Measurements from ENCODE around the gene S100PBP. TPM values are rescaled to one million over a fixed set of nuclear protein-coding genes. Genes with fewer than 3 reads are reported as not detected.

S100PBP gene
- total RNA-seq, 2 experiments from 2014 or later: 27.9 to 34.3 TPM

DNA sequence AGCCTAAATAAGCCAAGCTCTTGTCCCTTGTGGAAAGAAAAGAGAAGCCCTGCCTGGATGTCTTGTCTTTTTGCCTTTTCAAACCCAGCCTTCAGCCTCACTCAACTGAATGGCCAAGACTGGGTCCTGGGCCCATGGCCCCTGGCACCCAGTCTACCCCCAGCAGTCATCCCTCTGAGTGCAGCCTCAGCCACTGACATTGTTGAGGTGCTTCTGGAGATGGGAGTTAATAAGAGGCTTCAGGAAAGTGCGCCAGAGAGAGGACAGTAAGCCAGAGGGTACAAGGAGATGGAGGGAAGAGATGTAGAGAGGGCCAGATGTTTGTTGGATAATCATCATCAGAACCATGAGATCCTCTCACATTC lies 46.4 kb downstream of the S100PBP start:
- no peaks in the 10 kb centered on the region for H3K9me3 Mint-ChIP-seq (ENCODE audit: low read depth)
- no peak for DNase-seq
- H3K27ac Mint-ChIP-seq: no peak overlapping the region
- ChIA-PET CTCF (interaction anchor here (1.2 to 1.6 kb wide), 2 partner anchors 12 to 14 kb away, joined by 4 to 5 read pairs; no protein-coding TSS in a partner anchor), POLR2A (no interaction called here)
- H3K27me3 Mint-ChIP-seq: no peaks in the 10 kb centered on the region
- ATAC-seq: no peak
- no peaks in the 10 kb centered on the region for H3K4me1 Mint-ChIP-seq
- H3K36me3 Mint-ChIP-seq (ENCODE audit: low read depth): peaks cover 9% of the 10 kb centered on the region
- intact Hi-C loops (cut with DNase I, micrococcal nuclease): no loop called here
- H3K4me3 Mint-ChIP-seq: no peak overlapping the region

DNA sequence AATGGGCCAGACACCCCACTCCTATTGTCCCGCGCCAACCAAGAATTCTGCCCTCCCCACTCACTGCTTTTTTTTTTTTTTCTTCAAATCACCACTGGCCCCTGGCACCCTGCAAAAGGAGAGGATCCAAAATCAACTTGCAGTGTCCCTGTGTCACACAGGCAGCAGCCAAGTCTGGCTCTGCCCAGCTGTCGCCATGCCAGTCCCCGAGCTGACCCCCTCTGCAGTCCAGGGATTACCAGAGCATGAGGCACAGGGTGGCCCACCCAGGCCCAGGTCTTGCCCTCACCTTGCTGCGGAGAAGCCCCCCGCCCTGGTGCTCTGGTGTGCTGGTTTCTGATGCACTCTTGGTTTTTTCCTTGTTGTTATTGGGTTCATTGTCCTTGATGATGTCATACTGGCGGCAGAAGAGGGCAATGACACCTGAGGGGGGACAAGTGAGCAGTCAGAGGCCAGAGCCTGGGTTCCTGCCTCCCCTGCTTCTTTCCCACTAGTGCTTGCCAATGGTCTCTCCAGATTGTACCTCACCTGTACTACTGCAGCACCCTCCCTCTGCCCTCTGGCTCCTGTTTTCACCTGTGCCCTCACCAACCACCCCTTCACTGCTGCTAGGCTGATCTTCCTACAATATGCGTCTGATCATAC lies 47.0 kb downstream of the S100PBP start:
- H3K4me1 Mint-ChIP-seq: no peaks in the 10 kb centered on the region
- H3K4me3 Mint-ChIP-seq: no peak overlapping the region
- ATAC-seq (no peak), DNase-seq (no peak)
- intact Hi-C loops (cut with DNase I, micrococcal nuclease): no loop called here
- peaks cover 9% of the 10 kb centered on the region for H3K36me3 Mint-ChIP-seq (ENCODE audit: low read depth)
- peaks cover 4% of the 10 kb centered on the region for H3K27me3 Mint-ChIP-seq
- ChIA-PET CTCF (interaction anchor here (1.2 to 1.6 kb wide), 2 partner anchors 11 to 15 kb away, joined by 4 to 5 read pairs; no protein-coding TSS in a partner anchor), POLR2A (no interaction called here)
- H3K9me3 Mint-ChIP-seq (ENCODE audit: low read depth): no peaks in the 10 kb centered on the region
- H3K27ac Mint-ChIP-seq: no peak overlapping the region

DNA sequence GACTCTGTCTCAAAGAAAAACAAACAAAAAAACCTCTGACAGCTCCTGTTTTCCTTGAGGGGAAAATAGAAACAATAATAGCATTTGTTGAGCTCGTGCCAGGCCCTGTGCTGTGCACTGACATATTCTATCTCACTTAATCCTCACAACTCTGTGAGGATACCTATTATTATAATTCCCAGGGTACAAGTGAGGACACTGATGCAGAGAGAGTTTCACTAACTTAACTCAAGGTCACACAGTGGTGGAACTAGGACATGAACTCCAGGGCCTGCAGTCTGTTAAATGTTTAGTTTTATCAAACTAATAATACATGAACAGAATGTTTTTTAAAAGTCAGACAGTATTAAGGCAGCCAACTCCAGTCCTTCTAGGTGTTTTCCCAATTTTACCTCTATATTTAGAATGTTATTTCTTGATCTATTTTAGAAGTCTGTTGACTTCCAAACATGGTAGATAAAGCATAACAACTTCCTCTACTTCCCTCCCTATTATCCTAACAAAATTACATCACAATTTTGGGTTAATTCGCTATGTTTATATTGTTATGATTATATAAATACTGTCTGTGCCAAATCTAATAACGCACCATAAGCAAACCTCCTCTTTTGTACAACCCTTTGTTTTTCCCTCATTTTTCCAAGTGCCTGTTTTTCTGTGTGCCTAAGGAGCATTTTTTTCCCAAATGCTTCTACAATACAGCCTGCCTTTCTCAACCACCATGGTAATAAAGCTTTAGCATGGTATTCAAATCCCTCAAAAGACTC lies 48.4 kb downstream of the S100PBP start:
- ChIA-PET CTCF (interaction anchor here (0.6 to 1.3 kb wide), 4 partner anchors 27 to 490 kb away, joined by 3 to 4 read pairs (median 4); no protein-coding TSS in a partner anchor), POLR2A (no interaction called here)
- Mint-ChIP-seq H3K4me1 (no peaks in the 10 kb centered on the region), H3K36me3 (ENCODE audit: low read depth) (peaks cover 7% of the 10 kb centered on the region), H3K4me3 (no peak overlapping the region), H3K27ac (no peak overlapping the region), H3K9me3 (ENCODE audit: low read depth) (no peaks in the 10 kb centered on the region), H3K27me3 (peaks cover 11% of the 10 kb centered on the region)
- DNase-seq (no peak), ATAC-seq (no peak)
- intact Hi-C loops (cut with DNase I, micrococcal nuclease): no loop called here

DNA sequence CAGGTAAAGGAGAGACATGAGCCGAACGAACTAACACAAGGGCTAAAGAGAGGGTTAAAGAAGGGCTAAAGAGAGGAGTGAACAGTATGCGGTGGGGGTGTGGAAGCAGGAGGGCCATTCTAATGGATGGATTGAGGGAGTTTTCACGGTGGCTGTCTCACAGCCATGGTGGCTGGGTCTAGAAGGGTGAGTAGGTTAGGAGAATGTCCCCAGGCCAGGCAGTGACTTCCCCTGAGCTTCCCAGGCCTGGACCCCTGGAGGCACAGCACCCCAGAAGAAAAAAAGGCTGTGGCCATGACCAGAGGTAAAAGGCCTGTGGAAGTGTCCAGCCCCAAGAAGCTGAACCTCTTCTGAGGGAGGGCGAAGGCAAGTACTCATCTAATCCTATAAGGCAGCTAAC lies 49.7 kb downstream of the S100PBP start:
- CTCF ChIA-PET: interaction anchor here (0.8 to 1.3 kb wide), 2 partner anchors 93 to 347 kb away, joined by 3 read pairs; no protein-coding TSS in a partner anchor
- Mint-ChIP-seq H3K27ac (no peak overlapping the region), H3K36me3 (ENCODE audit: low read depth) (peaks cover 3% of the 10 kb centered on the region), H3K4me3 (no peak overlapping the region), H3K27me3 (peaks cover 23% of the 10 kb centered on the region), H3K4me1 (no peaks in the 10 kb centered on the region), H3K9me3 (ENCODE audit: low read depth) (no peaks in the 10 kb centered on the region)
- ATAC-seq: no peak
- POLR2A ChIA-PET: no interaction called here
- intact Hi-C loops (cut with DNase I, micrococcal nuclease): no loop called here
- DNase-seq: no peak

DNA sequence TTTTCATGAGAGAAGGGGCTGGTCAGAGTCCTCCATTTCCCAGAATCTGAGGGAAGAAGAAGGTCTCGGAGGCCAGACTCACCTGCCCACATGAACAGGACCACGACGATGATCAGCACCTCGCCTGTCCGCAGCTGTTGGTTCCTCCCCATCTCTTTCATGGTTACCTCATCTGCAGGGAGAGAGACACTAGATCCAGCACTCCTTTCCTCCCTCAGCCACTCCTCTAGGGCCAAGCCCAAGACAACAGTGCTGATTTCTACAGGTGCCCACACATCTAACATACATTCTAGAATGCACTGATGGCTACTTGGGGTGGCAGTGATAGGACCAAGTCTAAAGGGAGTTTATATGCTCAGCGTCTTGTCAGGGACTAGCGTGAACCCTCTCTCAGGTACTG lies 50.2 kb downstream of the S100PBP start:
- intact Hi-C loops (cut with DNase I, micrococcal nuclease): no loop called here
- peaks cover 24% of the 10 kb centered on the region for H3K27me3 Mint-ChIP-seq

DNA sequence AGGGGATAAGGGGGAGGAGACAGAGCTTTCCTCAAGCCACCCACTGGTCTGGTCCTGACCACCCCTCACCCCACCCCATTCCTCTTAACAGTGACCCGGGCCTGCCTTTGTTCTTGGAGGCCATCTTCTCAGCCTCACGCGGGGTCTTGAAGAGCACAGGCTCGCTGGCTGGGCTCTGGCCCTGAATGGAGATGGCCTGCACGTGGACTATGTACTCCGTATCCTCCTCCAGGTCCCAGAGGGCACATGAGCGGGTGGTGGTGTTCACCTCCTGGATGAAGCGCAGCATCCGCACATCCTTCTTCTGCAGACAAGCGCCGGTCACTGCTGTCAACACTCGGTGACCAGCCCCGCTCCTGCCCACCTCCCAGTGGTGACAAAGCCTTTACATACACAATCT lies 50.6 kb downstream of the S100PBP start:
- intact Hi-C loops (cut with DNase I, micrococcal nuclease): no loop called here
- POLR2A ChIA-PET: no interaction called here
- ATAC-seq (no peak), DNase-seq (no peak)
- no peak overlapping the region for H3K4me3 Mint-ChIP-seq
- CTCF ChIA-PET: no interaction called here
- H3K4me1 Mint-ChIP-seq: no peaks in the 10 kb centered on the region
- no peak overlapping the region for H3K27ac Mint-ChIP-seq
- no peaks in the 10 kb centered on the region for H3K36me3 Mint-ChIP-seq (ENCODE audit: low read depth)
- H3K9me3 Mint-ChIP-seq (ENCODE audit: low read depth): no peaks in the 10 kb centered on the region
- peaks cover 26% of the 10 kb centered on the region for H3K27me3 Mint-ChIP-seq

More for the DNA sequence above, 50.2 kb downstream of the S100PBP start:
- ATAC-seq (no peak), DNase-seq (no peak)
- Mint-ChIP-seq H3K27ac (no peak overlapping the region), H3K4me1 (no peaks in the 10 kb centered on the region), H3K36me3 (ENCODE audit: low read depth) (no peaks in the 10 kb centered on the region), H3K4me3 (no peak overlapping the region), H3K9me3 (ENCODE audit: low read depth) (no peaks in the 10 kb centered on the region)
- POLR2A ChIA-PET: no interaction called here
- CTCF ChIA-PET: no interaction called here

DNA sequence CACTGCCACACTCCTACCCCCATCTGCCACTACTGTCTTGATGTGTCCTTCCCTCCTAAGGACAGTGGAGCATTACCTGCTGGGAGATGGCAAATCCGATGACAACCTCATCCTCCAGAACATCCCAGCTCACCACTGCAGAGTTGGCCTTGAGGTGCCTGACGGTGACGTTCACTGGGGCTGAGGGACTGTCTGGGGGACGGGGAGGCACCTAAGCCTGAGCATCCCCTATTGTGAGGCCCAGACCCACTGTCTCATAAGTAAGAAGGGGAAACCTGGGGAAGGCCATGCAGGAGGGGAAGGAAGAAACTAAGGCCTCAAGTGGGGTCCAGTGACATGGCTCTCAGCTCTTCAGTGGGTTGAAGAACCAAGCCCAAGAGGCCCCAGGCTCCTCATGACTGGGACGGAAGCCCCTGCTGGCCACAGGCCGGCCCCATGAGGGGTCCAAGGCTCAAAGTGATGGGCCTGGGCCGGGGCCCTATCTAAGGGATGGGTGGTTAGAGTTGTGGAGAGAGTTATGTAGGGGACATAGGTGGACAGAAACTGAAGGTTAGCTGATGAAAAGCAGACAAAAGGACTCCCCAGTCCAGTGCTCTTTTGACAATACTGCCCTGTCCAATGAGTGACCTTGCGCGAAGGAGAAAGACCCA lies 51.5 kb downstream of the S100PBP start:
- ChIA-PET POLR2A (no interaction called here), CTCF (interaction anchor here (1.0 kb wide), 1 partner anchor 96 kb away, joined by 4 read pairs; no protein-coding TSS in a partner anchor)

DNA sequence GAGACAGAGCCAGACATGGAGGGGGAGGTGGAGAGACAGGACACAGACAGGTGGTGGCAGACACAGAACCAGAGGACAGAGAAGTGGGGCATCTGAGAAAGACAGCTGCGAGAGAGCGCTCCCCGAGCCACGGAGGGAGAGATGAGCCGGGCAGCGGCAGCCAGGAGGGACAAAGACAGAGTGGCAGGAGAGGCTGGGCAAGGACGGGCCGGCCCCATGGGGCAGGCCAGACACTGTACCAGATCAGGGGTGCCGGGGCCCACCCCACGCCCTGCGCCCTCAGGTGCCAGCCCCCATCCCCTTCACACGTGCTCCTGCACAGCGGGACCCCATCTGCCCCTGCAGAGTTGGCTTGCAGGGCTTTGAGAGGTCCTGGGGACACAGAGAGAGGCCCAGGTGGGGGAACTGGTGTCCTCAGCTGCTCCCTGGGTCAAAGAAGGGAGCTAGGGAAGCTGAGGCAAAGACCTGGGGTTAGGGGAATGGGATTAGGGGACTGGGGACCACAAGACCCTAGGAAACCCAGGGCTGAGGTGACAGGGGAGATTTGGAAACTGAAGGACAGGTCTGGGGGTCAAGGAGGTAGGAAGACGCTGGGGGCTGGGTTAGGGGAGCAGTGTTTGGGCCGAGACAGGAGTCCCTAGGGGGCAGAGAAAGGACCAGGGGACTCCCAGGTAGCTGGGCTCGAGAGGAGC lies 52.6 kb downstream of the S100PBP start:
- H3K27ac Mint-ChIP-seq: no peak overlapping the region
- H3K4me1 Mint-ChIP-seq: no peaks in the 10 kb centered on the region
- intact Hi-C loops (cut with DNase I, micrococcal nuclease): loop anchor here in 1 of 2 experiments (5.0 kb wide), 1 partner anchor 98 kb away; no protein-coding TSS in a partner anchor
- no peak for DNase-seq
- no peaks in the 10 kb centered on the region for H3K36me3 Mint-ChIP-seq (ENCODE audit: low read depth)
- H3K4me3 Mint-ChIP-seq: no peak overlapping the region
- H3K27me3 Mint-ChIP-seq: peaks cover 36% of the 10 kb centered on the region
- ChIA-PET POLR2A (no interaction called here), CTCF (interaction anchor here (0.9 kb wide), 1 partner anchor 157 kb away, joined by 3 read pairs; no protein-coding TSS in a partner anchor)
- ATAC-seq: no peak
- no peaks in the 10 kb centered on the region for H3K9me3 Mint-ChIP-seq (ENCODE audit: low read depth)

More for the DNA sequence above, 51.5 kb downstream of the S100PBP start:
- Mint-ChIP-seq H3K4me3 (no peak overlapping the region), H3K27me3 (peaks cover 28% of the 10 kb centered on the region), H3K9me3 (ENCODE audit: low read depth) (no peaks in the 10 kb centered on the region), H3K27ac (no peak overlapping the region), H3K36me3 (ENCODE audit: low read depth) (no peaks in the 10 kb centered on the region), H3K4me1 (no peaks in the 10 kb centered on the region)
- ATAC-seq: no peak
- intact Hi-C loops (cut with DNase I, micrococcal nuclease): no loop called here
- DNase-seq: no peak

DNA sequence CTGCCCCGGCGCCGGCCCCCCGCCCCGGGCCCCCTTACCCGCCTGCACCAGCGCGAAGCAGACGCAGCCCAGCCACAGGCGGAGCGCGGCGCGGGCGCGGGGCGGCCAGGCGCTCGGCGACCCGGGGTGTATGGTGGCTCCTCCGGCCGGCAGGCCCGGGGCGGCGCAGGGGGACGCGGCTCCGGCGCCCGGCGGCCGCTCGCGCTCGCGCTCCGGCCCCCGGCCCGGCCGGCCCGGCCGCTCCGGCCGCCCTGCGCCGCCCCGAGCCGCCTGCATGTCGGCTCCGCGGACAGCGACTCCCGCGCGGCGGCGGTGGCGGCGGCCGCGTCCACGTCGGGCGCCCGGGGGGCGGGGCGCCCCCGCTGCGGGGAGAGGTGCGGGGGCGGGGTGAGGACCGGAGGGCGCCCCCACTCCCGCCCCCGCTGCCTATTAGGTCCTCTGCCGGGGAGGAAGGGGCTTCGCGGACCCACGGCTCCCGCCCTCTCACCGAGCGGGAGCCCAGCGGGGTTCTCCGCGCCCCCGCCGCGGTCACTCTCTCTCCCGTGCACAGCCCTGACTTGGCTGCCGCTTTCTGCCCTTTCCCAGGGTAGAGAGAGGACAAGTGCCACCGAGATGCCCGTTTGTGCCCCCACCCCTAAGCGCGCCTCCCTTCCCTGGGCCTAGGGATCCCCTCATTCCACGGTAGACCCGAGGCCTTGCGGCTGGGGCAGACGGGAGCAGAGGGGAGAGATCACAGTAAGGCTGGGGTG lies 53.3 kb downstream of the S100PBP start, which contains the start of gene FNDC5:
TSS of gene FNDC5 (minus strand) at position 298 of the 749 bp plus-strand sequence.
- Mint-ChIP-seq H3K27ac (no peak within 1 kb of the TSS), H3K4me1 (no peaks in the 10 kb centered on the region), H3K4me3 (no peak within 1 kb of the TSS), H3K9me3 (ENCODE audit: low read depth) (no peaks in the 10 kb centered on the region), H3K36me3 (ENCODE audit: low read depth) (no peaks in the 10 kb centered on the region), H3K27me3 (peaks cover 42% of the 10 kb centered on the region)
- no peak for ATAC-seq
- DNase-seq: no peak
- intact Hi-C loops (cut with DNase I, micrococcal nuclease): loop anchor here in 1 of 2 experiments (5.0 kb wide), 1 partner anchor 98 kb away; no protein-coding TSS in a partner anchor
- ChIA-PET POLR2A (interaction anchor here (0.6 kb wide), 1 partner anchor 14 kb away, joined by 3 read pairs; no protein-coding TSS in a partner anchor), CTCF (interaction anchor here (0.9 to 1.7 kb wide), 4 partner anchors 44 to 218 kb away, joined by 3 to 9 read pairs (median 4); no protein-coding TSS in a partner anchor)

DNA sequence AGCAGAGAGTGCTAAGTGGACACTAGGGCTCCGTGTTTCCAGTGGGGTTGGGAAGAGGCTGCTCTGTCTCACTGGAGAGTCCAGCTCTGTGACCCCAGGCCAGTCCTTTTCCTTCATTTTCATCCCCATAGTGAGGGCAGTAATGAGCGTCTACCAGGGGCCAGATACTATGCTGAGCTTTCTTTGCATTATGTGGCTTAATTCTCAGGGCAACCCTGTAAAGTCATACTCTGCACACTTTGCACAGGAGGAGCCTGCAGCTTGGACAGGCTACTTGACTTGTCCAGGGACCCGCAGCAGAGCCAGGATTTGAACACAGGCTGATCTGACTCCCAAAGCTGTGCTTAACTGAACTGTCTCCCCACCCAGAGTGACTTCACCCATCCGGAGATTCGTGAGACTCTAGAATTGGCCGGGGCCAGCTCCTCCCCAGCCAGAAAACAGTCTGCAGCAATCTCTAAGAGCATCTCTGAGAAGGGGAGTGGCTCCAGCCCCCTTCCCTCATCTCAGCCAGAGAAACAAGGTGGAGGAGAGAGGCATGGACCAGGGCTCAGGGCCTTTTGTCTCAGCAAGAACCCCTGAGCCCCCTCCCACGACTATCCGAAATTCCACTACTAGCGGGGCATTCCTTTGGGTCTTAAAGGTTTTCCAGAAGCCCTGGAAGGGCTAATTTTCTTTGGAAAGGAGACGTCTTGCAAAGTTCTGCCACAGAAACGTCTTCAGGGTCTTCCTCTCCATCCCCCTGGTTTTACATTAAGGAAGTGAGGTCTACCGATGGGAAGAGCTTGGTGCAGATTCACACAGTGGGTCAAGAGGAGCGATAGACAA lies 54.1 kb downstream of the S100PBP start:
- ChIA-PET POLR2A (interaction anchor here (0.6 kb wide), 1 partner anchor 13 kb away, joined by 3 read pairs; no protein-coding TSS in a partner anchor), CTCF (interaction anchor here (0.6 to 2.8 kb wide), 11 partner anchors 11 to 351 kb away, joined by 3 to 10 read pairs (median 4); partner anchors contain the start of gene AZIN2)
- H3K9me3 Mint-ChIP-seq (ENCODE audit: low read depth): no peaks in the 10 kb centered on the region
- no peak overlapping the region for H3K27ac Mint-ChIP-seq
- ATAC-seq: peak; percentile 22
- H3K36me3 Mint-ChIP-seq (ENCODE audit: low read depth): no peaks in the 10 kb centered on the region
- H3K4me1 Mint-ChIP-seq: no peaks in the 10 kb centered on the region
- DNase-seq: no peak
- peaks cover 42% of the 10 kb centered on the region for H3K27me3 Mint-ChIP-seq
- intact Hi-C loops (cut with DNase I, micrococcal nuclease): loop anchor here (1.0 to 5.0 kb wide), 4 partner anchors 99 to 351 kb away; no protein-coding TSS in a partner anchor
- no peak overlapping the region for H3K4me3 Mint-ChIP-seq
